Measurements from ENCODE around the gene FLRT3.

The FLRT3 gene

GRCh38 chr20:14337400-14338171 is at the start of gene FLRT3:
TSS of gene FLRT3 (minus strand) at chr20:14337612. CDS start at chr20:14327506, 10,106 bp downstream.
- DNase-seq, result peak; percentile 98

- DNase-seq, result no peak
Measured at GRCh38 chr20:14386726-14387125, 49.3 kb upstream of the FLRT3 start.

GRCh38 chr20:14385176-14385740 is 47.8 kb upstream of the FLRT3 start:
- DNase-seq, result no peak

- DNase-seq, result no peak
Measured at GRCh38 chr20:14384416-14385175, 47.2 kb upstream of the FLRT3 start.

GRCh38 chr20:14383335-14383734 is 45.9 kb upstream of the FLRT3 start:
- no peak for DNase-seq

GRCh38 chr20:14378326-14378725 is 40.9 kb upstream of the FLRT3 start:
- DNase-seq, result no peak

- no peak for DNase-seq
Measured at GRCh38 chr20:14375416-14375985, 38.1 kb upstream of the FLRT3 start.

GRCh38 chr20:14374196-14374595 is 36.8 kb upstream of the FLRT3 start:
- no peak for DNase-seq

GRCh38 chr20:14361509-14362345 is 24.3 kb upstream of the FLRT3 start:
- no peak for DNase-seq

- no peak for DNase-seq
Measured at GRCh38 chr20:14360416-14360815, 23.0 kb upstream of the FLRT3 start.

- no peak for DNase-seq
Measured at GRCh38 chr20:14355791-14356190, 18.4 kb upstream of the FLRT3 start.

- DNase-seq, result no peak
Measured at GRCh38 chr20:14344746-14345145, 7.3 kb upstream of the FLRT3 start.

GRCh38 chr20:14343491-14344065 is 6.2 kb upstream of the FLRT3 start:
- DNase-seq, result no peak

- DNase-seq, result no peak
Measured at GRCh38 chr20:14342918-14343317, 5.5 kb upstream of the FLRT3 start.

GRCh38 chr20:14341801-14342200 is 4.4 kb upstream of the FLRT3 start:
- no peak for DNase-seq

GRCh38 chr20:14336686-14337085 is 726 bp downstream of the FLRT3 start:
- DNase-seq, result no peak

- DNase-seq, result no peak
Measured at GRCh38 chr20:14335052-14335451, 2.4 kb downstream of the FLRT3 start.

GRCh38 chr20:14334306-14334930 is 3.0 kb downstream of the FLRT3 start:
- DNase-seq, result peak; percentile 15

GRCh38 chr20:14333721-14334120 is 3.7 kb downstream of the FLRT3 start:
- DNase-seq, result no peak

GRCh38 chr20:14332866-14333265 is 4.5 kb downstream of the FLRT3 start:
- DNase-seq, result no peak

- DNase-seq, result no peak
Measured at GRCh38 chr20:14331646-14332045, 5.8 kb downstream of the FLRT3 start.

GRCh38 chr20:14319704-14320103 is 17.7 kb downstream of the FLRT3 start:
- no peak for DNase-seq
